K562 (cell line): ENCODE measurements around the gene GH2. TPM values are rescaled to one million over a fixed set of nuclear protein-coding genes. Genes with fewer than 3 reads are reported as not detected.
A peak's percentile ranks its signal among the peaks of the same experiment; 100 is the strongest.

Experiments used
- CC2D1A ChIP-seq: fragments of 450-650 bp; IDR thresholded peaks from 2 replicates; pipeline ENCODE4 v1.6.1; 2017; ENCODE audit warnings: mild to moderate bottlenecking
- CHD4 ChIP-seq: fragments of 200-600 bp; sonication (generic); IDR thresholded peaks from 3 replicates; pipeline ENCODE4 v1.6.1; 2012; ENCODE audit warnings: low read depth, mild to moderate bottlenecking, mixed read lengths, low read length, inconsistent platforms; ENCODE audit not compliant: insufficient read depth, insufficient replicate concordance, poor library complexity, severe bottlenecking
- HMG20A ChIP-seq: fragments of 450-650 bp; formaldehyde crosslinking; conservative IDR thresholded peaks from 2 replicates; pipeline ENCODE4 v1.4.0; 2020; ENCODE audit warnings: mild to moderate bottlenecking, mixed read lengths
- PRMT5 ChIP-seq: sonication (generic); formaldehyde crosslinking; IDR thresholded peaks from 2 replicates; pipeline ENCODE4 v1.5.0; 2020; ENCODE audit warnings: missing genetic modification reagents
- RNF2 ChIP-seq: sonication (generic); IDR thresholded peaks from 2 replicates; pipeline ENCODE4 v1.6.1; 2016
- THRAP3 ChIP-seq: fragments of 450-650 bp; IDR thresholded peaks from 2 replicates; pipeline ENCODE4 v1.6.1; 2016; ENCODE audit warnings: mild to moderate bottlenecking, inconsistent platforms, borderline replicate concordance
- YY1 ChIP-seq, 3 experiments: IDR thresholded peaks; 2 replicates each; pipeline ENCODE4 v1.6.1; 2011; ENCODE audit warnings: low read length in 2 of 3, mild to moderate bottlenecking in 2 of 3, moderate library complexity in 2 of 3, borderline replicate concordance in 1 of 3, control low read depth in 1 of 3, low read depth in 1 of 3; ENCODE audit not compliant: insufficient read depth in 3 of 3, insufficient replicate concordance in 2 of 3, control insufficient read depth in 1 of 3, insufficient read length in 1 of 3; ENCODE audit errors: extremely low read depth in 1 of 3
- ZNF282 ChIP-seq: sonication (generic); formaldehyde crosslinking; IDR thresholded peaks from 2 replicates; pipeline ENCODE4 v1.8.1; 2023; ENCODE audit warnings: missing genetic modification reagents
- ZNF766 ChIP-seq: fragments of 200-800 bp; sonication (Bioruptor generic); conservative IDR thresholded peaks from 2 replicates; pipeline ENCODE4 v1.6.1; 2016; ENCODE audit warnings: missing genetic modification characterization, missing compliant biosample characterization
- polyA plus RNA-seq, 8 experiments: library from polyadenylated mRNA; depleted of rRNA in 4 of 8; stranded (reverse) in 5 of 8; unstranded in 3 of 8; fragments of >200 nt; fragmentation: Nextera tagmentation in 2 of 8; fragmentation: Illumina TruSeq in 1 of 8; extraction: Ambion mirVana in 2 of 8; extraction: Trizol in 1 of 8; gene quantifications; 2 replicates each; pipeline versions ENCODE4 v1.2.1 to v1.2.3, GENCODE V29; 2011 to 2014; ENCODE audit warnings: inconsistent platforms in 1 of 8, missing spikeins in 1 of 8
- total RNA-seq, 7 experiments: library from RNA; depleted of rRNA in 6 of 7; stranded (reverse); fragments of >200 nt in 6 of 7; fragmentation: Illumina TruSeq in 2 of 7; extraction: Trizol in 2 of 7; gene quantifications; 2 replicates each; pipeline versions ENCODE4 v1.2.1 to v1.2.3, GENCODE V29; 2011 to 2021; ENCODE audit warnings: low replicate concordance in 1 of 7
- TF ChIP-seq, protein P1 (sequence below): fragments of 450-650 bp; IDR thresholded peaks from one replicate; pipeline ENCODE4 v1.6.1; 2018; ENCODE audit warnings: mild to moderate bottlenecking, moderate library complexity; ENCODE audit not compliant: partially characterized antibody
- TF ChIP-seq, protein P2 (sequence below): fragments of 250-450 bp; sonication (Bioruptor Pico); IDR thresholded peaks from 2 replicates; pipeline ENCODE4 v1.4.0; 2020; ENCODE audit warnings: borderline replicate concordance
- TF ChIP-seq, protein P3 (sequence below), 2 experiments: fragments of 450-650 bp in 1 of 2; IDR thresholded peaks; 2 replicates each; pipeline ENCODE4 v1.6.1; 2011 to 2017; ENCODE audit warnings: low read depth in 2 of 2, antibody characterized with exemption in 1 of 2, borderline replicate concordance in 1 of 2, low read length in 1 of 2, mild to moderate bottlenecking in 1 of 2, mixed read lengths in 1 of 2; ENCODE audit not compliant: control insufficient read depth in 1 of 2
- TF ChIP-seq, protein P4 (sequence below): sonication (generic); formaldehyde crosslinking; IDR thresholded peaks from 2 replicates; pipeline ENCODE4 v1.9.0; 2022; ENCODE audit warnings: mild to moderate bottlenecking, missing genetic modification reagents

Gene GH2
- total and polyA plus RNA-seq, 9 of the 15 experiments (the other 6 are each of a cell fraction or from before 2014, with no cell fraction given), result not detected

DNA sequence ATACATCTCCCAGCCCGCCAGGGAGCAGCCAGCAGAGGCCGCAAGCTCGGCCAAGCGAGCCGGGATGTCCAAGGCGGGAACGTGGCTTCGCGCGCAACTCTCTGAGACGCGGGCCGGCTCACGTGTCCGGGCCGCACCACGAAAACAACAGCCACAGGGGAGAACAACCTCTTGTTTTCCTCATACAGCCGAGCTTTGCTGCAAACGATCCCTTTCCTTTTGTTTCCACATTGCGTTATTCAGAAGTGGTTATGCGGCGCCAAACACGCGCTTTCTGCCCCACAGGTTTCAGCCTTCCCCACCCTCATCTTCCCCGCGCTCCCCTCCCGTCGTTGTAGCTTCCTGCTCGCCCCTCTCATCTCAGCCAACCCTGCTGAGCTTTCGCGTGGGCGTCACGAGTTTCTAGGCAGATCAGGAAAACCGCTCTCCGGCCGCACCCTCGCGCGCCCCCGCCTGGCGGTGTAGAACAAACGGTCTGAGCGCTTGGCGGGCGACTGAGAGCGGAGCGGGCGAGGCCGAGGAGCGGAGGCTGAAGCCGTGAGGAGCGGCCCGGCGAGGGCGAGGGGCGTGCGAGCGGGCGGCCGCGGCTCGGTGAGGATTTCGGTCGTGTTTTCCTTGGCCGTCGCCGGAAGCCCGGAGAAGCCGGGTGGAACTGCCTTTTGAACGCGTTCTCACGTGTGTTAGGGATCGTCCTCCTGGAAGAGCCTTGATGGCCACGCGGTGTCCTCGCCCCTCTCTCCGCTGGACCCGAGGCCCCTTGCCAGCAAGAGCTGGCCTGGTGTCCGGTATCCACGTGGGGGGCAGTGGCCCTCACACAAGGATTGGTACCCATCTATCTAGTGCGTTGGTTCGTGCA lies 32.7 kb downstream of the GH2 start (continued):
- TF ChIP-seq YY1 (IDR thresholded peaks at IDR 0.05; ENCODE audit: borderline replicate concordance in 1 of 3, control insufficient read depth in 1 of 3, extremely low read depth in 1 of 3, insufficient read depth in 3 of 3, insufficient read length in 1 of 3, insufficient replicate concordance in 2 of 3, low read depth in 1 of 3, low read length in 2 of 3) (peak in 1 of 3 experiments; percentile 29), PRMT5 (CRISPR knock-in tag) (no peak), RNF2 (peak; percentile 97), CHD4 (no peak), ZNF766 (CRISPR knock-in tag) (peak; percentile 92), ZNF282 (CRISPR knock-in tag) (peak; percentile 90; the same call in 1 of the 2 replicates), CC2D1A (no peak; the same call in 1 of the 2 replicates), THRAP3 (no peak), HMG20A (CRISPR knock-in tag) (no peak)
- TF ChIP-seq, protein P1, sequence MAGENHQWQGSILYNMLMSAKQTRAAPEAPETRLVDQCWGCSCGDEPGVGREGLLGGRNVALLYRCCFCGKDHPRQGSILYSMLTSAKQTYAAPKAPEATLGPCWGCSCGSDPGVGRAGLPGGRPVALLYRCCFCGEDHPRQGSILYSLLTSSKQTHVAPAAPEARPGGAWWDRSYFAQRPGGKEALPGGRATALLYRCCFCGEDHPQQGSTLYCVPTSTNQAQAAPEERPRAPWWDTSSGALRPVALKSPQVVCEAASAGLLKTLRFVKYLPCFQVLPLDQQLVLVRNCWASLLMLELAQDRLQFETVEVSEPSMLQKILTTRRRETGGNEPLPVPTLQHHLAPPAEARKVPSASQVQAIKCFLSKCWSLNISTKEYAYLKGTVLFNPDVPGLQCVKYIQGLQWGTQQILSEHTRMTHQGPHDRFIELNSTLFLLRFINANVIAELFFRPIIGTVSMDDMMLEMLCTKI, result no peak
- TF ChIP-seq, protein P2, sequence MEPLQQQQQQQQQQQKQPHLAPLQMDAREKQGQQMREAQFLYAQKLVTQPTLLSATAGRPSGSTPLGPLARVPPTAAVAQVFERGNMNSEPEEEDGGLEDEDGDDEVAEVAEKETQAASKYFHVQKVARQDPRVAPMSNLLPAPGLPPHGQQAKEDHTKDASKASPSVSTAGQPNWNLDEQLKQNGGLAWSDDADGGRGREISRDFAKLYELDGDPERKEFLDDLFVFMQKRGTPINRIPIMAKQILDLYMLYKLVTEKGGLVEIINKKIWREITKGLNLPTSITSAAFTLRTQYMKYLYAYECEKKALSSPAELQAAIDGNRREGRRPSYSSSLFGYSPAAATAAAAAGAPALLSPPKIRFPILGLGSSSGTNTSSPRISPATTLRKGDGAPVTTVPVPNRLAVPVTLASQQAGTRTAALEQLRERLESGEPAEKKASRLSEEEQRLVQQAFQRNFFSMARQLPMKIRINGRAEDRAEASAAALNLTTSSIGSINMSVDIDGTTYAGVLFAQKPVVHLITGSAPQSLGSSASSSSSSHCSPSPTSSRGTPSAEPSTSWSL, result peak; percentile 26; the same call in 1 of the 2 replicates
- TF ChIP-seq, protein P3, sequence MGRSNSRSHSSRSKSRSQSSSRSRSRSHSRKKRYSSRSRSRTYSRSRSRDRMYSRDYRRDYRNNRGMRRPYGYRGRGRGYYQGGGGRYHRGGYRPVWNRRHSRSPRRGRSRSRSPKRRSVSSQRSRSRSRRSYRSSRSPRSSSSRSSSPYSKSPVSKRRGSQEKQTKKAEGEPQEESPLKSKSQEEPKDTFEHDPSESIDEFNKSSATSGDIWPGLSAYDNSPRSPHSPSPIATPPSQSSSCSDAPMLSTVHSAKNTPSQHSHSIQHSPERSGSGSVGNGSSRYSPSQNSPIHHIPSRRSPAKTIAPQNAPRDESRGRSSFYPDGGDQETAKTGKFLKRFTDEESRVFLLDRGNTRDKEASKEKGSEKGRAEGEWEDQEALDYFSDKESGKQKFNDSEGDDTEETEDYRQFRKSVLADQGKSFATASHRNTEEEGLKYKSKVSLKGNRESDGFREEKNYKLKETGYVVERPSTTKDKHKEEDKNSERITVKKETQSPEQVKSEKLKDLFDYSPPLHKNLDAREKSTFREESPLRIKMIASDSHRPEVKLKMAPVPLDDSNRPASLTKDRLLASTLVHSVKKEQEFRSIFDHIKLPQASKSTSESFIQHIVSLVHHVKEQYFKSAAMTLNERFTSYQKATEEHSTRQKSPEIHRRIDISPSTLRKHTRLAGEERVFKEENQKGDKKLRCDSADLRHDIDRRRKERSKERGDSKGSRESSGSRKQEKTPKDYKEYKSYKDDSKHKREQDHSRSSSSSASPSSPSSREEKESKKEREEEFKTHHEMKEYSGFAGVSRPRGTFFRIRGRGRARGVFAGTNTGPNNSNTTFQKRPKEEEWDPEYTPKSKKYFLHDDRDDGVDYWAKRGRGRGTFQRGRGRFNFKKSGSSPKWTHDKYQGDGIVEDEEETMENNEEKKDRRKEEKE (IDR thresholded peaks at IDR 0.05; ENCODE audit: borderline replicate concordance in 1 of 2, control insufficient read depth in 1 of 2, low read depth in 2 of 2, low read length in 1 of 2), result peak in 1 of 2 experiments; percentile 99; a peak in 2 of 4 replicates
- TF ChIP-seq, protein P4, sequence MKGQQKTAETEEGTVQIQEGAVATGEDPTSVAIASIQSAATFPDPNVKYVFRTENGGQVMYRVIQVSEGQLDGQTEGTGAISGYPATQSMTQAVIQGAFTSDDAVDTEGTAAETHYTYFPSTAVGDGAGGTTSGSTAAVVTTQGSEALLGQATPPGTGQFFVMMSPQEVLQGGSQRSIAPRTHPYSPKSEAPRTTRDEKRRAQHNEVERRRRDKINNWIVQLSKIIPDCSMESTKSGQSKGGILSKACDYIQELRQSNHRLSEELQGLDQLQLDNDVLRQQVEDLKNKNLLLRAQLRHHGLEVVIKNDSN (CRISPR knock-in tag), result peak; percentile 98
